Measurements from ENCODE around the gene ZDHHC7. TPM values are rescaled to one million over a fixed set of nuclear protein-coding genes. Genes with fewer than 3 reads are reported as not detected.

The ZDHHC7 gene
- total RNA-seq, 1 donor from 2014 or later: 45.4 TPM

- Mint-ChIP-seq H3K4me1 (peaks cover 14% of the 10 kb centered on the region), H3K36me3 (no peaks in the 10 kb centered on the region), H3K9me3 (peaks cover 3% of the 10 kb centered on the region), H3K4me3 (no peak overlapping the region), H3K27me3 (ENCODE audit: low read depth) (no peaks in the 10 kb centered on the region), H3K27ac (no peak overlapping the region)
- TF ChIP-seq, protein P1, sequence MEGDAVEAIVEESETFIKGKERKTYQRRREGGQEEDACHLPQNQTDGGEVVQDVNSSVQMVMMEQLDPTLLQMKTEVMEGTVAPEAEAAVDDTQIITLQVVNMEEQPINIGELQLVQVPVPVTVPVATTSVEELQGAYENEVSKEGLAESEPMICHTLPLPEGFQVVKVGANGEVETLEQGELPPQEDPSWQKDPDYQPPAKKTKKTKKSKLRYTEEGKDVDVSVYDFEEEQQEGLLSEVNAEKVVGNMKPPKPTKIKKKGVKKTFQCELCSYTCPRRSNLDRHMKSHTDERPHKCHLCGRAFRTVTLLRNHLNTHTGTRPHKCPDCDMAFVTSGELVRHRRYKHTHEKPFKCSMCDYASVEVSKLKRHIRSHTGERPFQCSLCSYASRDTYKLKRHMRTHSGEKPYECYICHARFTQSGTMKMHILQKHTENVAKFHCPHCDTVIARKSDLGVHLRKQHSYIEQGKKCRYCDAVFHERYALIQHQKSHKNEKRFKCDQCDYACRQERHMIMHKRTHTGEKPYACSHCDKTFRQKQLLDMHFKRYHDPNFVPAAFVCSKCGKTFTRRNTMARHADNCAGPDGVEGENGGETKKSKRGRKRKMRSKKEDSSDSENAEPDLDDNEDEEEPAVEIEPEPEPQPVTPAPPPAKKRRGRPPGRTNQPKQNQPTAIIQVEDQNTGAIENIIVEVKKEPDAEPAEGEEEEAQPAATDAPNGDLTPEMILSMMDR (IDR thresholded peaks at IDR 0.05; ENCODE audit: unreplicated experiment): no peak
- DNase-seq (ENCODE audit: low spot score in 2 of 2, unreplicated experiment in 2 of 2): no peak
Observed at GRCh38 chr16:85045641-85046471, 34.5 kb upstream of the ZDHHC7 start.

- Mint-ChIP-seq H3K9me3 (peaks cover 3% of the 10 kb centered on the region), H3K27ac (no peak overlapping the region), H3K36me3 (no peaks in the 10 kb centered on the region)
Observed at GRCh38 chr16:85045077-85045476, 33.7 kb upstream of the ZDHHC7 start.

DNA sequence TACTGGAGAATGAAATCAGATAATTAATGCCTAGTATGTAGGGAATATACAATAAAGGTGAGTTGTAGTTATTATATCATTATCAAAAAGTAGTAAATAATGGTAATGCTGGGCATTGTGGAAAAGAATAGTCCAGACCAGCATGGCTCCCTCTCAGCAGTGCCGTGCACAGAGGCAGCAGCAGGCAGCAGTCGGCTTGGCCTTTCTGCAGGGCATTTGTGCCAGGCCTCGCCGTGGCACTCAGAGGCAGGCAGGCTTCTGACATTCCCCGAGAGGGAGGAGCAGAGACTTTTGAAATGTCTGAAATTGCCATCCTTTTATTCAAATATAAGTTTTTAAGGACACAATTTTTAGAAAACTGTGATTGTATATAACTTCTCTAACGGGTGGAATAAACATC, 31.3 kb upstream of the ZDHHC7 start:
- DNase-seq (ENCODE audit: low spot score in 2 of 2, unreplicated experiment in 2 of 2): no peak
- no peak overlapping the region for H3K4me3 Mint-ChIP-seq
- H3K27ac Mint-ChIP-seq: no peak overlapping the region
- peaks cover 9% of the 10 kb centered on the region for H3K4me1 Mint-ChIP-seq
- TF ChIP-seq, protein P1 (IDR thresholded peaks at IDR 0.05; ENCODE audit: unreplicated experiment): no peak
- no peaks in the 10 kb centered on the region for H3K27me3 Mint-ChIP-seq (ENCODE audit: low read depth)
- no peaks in the 10 kb centered on the region for H3K9me3 Mint-ChIP-seq
- no peaks in the 10 kb centered on the region for H3K36me3 Mint-ChIP-seq

More at GRCh38 chr16:85045077-85045476, 33.7 kb upstream of the ZDHHC7 start:
- Mint-ChIP-seq H3K4me1 (peaks cover 14% of the 10 kb centered on the region), H3K27me3 (ENCODE audit: low read depth) (no peaks in the 10 kb centered on the region), H3K4me3 (no peak overlapping the region)
- no peak for DNase-seq (ENCODE audit: low spot score in 2 of 2, unreplicated experiment in 2 of 2)
- TF ChIP-seq, protein P1 (IDR thresholded peaks at IDR 0.05; ENCODE audit: unreplicated experiment): no peak

DNA sequence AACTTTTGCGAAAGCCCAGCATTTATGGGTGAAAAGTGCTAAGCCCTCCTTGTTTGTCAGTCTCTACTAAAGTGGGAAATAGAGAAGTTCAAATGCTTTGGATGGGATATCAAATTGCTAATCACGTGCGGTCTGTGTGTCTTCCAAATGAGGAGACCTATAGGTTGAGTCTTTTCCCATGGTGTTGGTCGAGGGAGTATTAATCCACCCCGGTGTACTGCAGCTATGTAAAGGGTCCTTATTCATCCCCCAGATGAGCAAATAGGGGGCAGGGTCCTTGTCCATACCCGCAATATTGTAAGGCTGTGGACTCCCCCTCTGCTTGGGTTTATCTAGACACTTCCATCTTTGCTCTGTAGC, 30.8 kb upstream of the ZDHHC7 start:
- H3K27ac Mint-ChIP-seq: no peak overlapping the region
- no peaks in the 10 kb centered on the region for H3K9me3 Mint-ChIP-seq
- no peaks in the 10 kb centered on the region for H3K36me3 Mint-ChIP-seq
- DNase-seq (ENCODE audit: low spot score in 2 of 2, unreplicated experiment in 2 of 2): no peak
- no peaks in the 10 kb centered on the region for H3K27me3 Mint-ChIP-seq (ENCODE audit: low read depth)
- H3K4me1 Mint-ChIP-seq: peaks cover 10% of the 10 kb centered on the region
- TF ChIP-seq, protein P1 (IDR thresholded peaks at IDR 0.05; ENCODE audit: unreplicated experiment): no peak
- H3K4me3 Mint-ChIP-seq: no peak overlapping the region

- H3K9me3 Mint-ChIP-seq: no peaks in the 10 kb centered on the region
- no peaks in the 10 kb centered on the region for H3K36me3 Mint-ChIP-seq
- TF ChIP-seq, protein P1 (IDR thresholded peaks at IDR 0.05; ENCODE audit: unreplicated experiment): no peak
- peaks cover 10% of the 10 kb centered on the region for H3K4me1 Mint-ChIP-seq
- no peak overlapping the region for H3K27ac Mint-ChIP-seq
- H3K4me3 Mint-ChIP-seq: no peak overlapping the region
- no peak for DNase-seq (ENCODE audit: low spot score in 2 of 2, unreplicated experiment in 2 of 2)
- no peaks in the 10 kb centered on the region for H3K27me3 Mint-ChIP-seq (ENCODE audit: low read depth)
Observed at GRCh38 chr16:85041219-85042166, 30.2 kb upstream of the ZDHHC7 start.
